ENCODE measurements around the gene ATE1. TPM values are rescaled to one million over a fixed set of nuclear protein-coding genes. Genes with fewer than 3 reads are reported as not detected.
A peak's percentile ranks its signal among the peaks of the same experiment; 100 is the strongest.

Gene ATE1
- polyA plus RNA-seq, 1 experiment = 17.9 TPM

DNA sequence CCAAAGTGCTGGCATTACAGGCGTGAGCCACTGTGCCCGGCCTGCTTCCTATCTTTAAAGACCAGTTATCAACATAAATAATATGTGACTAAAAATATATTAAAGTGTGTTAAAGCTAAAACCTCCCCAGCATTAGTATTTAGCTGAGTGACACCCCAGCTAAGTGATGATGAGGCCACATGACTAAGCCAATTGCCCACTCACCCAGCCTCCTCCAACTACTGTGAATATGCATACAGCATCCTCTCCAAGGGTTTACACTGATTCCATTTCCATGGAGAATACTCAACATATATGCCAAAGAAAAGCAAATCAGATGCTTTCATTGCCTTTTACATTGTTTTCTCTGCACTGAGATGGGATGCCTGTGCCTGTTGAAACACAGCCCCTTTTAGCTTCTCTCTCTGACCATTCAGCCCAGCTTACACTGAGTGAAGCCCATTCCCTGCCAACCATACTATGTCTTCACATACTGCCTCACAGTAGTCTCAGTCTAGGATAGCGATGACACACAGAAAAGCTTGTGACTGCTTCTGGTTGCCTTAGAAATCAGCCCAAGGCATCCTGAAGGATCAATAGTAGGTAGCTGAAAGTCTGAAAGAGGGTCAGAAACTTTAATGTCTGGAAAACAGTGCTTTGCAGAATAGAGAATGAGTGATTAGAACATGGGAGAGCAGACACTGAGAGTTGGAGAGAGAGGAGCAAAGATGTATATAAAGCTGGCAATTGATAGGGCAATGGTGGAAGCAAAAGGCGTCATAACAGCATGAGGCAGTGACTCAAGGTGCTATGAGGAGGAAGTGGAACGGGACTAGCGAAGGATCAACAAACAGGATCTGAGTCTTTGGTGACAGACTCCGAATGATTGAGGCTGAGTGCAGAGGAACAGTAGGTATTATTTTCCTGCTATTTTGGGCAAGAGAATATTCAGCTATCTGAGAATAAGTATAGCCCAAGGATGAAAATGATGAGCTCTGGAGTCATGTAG is 19.8 kb upstream of the ATE1 start:
- Histone ChIP-seq H3K4me3 (ENCODE audit: low read depth, low read length) (no peak overlapping the region), H3K27me3 (ENCODE audit: control insufficient read depth, insufficient read depth, low read length) (no peaks in the 10 kb centered on the region), H3K9me3 (ENCODE audit: control insufficient read depth, insufficient read depth, low read length) (no peaks in the 10 kb centered on the region), H3K27ac (ENCODE audit: low read depth, low read length) (no peak overlapping the region)
- ChIA-PET CTCF (interaction anchor here (0.7 to 1.3 kb wide), 2 partner anchors 10 to 320 kb away, joined by 3 read pairs; no protein-coding TSS in a partner anchor), POLR2A (interaction anchor here (0.6 kb wide), 1 partner anchor 69 kb away, joined by 4 read pairs; no protein-coding TSS in a partner anchor)
- DNase-seq (ENCODE audit: low read depth, low spot score) = no peak
- TF ChIP-seq, protein P1, sequence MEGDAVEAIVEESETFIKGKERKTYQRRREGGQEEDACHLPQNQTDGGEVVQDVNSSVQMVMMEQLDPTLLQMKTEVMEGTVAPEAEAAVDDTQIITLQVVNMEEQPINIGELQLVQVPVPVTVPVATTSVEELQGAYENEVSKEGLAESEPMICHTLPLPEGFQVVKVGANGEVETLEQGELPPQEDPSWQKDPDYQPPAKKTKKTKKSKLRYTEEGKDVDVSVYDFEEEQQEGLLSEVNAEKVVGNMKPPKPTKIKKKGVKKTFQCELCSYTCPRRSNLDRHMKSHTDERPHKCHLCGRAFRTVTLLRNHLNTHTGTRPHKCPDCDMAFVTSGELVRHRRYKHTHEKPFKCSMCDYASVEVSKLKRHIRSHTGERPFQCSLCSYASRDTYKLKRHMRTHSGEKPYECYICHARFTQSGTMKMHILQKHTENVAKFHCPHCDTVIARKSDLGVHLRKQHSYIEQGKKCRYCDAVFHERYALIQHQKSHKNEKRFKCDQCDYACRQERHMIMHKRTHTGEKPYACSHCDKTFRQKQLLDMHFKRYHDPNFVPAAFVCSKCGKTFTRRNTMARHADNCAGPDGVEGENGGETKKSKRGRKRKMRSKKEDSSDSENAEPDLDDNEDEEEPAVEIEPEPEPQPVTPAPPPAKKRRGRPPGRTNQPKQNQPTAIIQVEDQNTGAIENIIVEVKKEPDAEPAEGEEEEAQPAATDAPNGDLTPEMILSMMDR (IDR thresholded peaks at IDR 0.05; ENCODE audit: low read depth, low read length) = no peak

DNA sequence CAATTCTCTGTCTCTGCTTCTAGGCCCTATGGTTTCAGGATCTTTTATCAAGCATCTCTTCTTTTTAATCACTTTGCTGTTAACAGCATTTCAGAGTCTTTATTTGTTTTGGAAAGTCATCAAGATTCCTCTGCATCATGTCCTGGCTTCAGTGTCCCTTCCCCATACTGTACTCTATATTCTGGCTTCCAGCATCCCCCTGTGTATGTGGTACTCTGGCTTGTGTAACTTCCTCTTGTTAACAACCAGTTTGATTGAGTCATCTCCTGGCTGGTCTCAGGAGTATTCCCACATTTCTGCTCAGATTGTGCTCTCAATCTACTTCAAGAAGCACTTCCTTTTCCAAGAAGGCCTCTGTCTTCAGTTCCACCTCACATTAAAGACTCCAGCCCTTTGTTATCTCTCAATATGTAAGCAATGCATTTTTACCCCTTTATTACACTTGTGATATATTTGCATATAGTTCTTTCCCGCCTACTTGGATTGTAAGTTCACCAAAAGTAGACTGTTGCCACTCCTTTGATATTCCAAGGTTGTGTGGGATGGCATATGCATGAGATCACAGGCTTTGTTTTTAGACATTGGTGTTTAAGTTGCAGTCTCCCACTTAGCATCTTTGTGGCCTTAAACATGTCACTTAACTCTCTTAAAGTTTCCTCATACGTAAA is 15.1 kb upstream of the ATE1 start:
- no peaks in the 10 kb centered on the region for H3K27me3 ChIP-seq (ENCODE audit: control insufficient read depth, insufficient read depth, low read length)
- H3K4me3 ChIP-seq (ENCODE audit: low read depth, low read length) = no peak overlapping the region
- peak; percentile 47 for DNase-seq (ENCODE audit: low read depth, low spot score)
- no peaks in the 10 kb centered on the region for H3K9me3 ChIP-seq (ENCODE audit: control insufficient read depth, insufficient read depth, low read length)
- ChIA-PET POLR2A (no interaction called here), CTCF (no interaction called here)
- no peak overlapping the region for H3K27ac ChIP-seq (ENCODE audit: low read depth, low read length)
- TF ChIP-seq, protein P1 (IDR thresholded peaks at IDR 0.05; ENCODE audit: low read depth, low read length) = no peak

DNA sequence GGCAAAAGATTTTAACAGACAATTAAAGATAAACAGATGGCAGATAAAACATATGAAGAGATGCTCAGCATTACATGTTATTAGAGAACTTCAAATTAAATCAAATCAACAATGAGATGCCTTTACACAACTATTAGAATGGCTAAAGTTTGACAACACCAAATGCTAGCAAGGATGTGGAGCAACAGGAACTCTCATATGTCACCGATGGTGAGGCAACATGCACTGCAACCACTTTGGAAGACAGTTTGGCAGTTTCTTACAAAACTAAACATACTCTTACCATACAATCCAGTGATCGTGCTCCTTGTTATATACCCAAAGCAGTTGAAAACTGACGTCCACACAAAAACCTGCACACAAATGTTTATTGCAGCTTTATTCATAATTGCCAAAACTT is 13.7 kb upstream of the ATE1 start:
- POLR2A ChIA-PET = no interaction called here

DNA sequence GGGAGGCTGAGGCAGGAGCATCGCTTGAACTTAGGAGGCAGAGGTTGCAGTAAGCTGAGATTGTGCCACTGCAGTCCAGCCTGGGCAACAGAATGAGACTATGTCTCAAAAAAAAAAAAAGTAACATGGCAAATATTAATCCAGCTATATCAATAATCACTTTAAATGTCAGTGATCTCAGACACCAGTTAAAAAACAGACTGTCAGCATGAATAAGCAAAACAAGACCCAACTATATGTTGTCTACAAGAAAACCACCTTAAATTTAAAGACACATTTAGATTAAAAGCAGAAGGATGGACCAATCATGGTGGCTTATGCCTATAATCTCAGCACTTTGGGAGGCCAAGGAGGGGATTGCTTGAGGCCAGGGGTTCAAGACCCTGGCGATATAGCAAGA is 8.5 kb upstream of the ATE1 start:
- CTCF ChIA-PET = interaction anchor here (0.6 to 1.0 kb wide), 2 partner anchors 21 to 988 kb away, joined by 3 to 4 read pairs; no protein-coding TSS in a partner anchor
- DNase-seq (ENCODE audit: low read depth, low spot score) = no peak
- TF ChIP-seq, protein P1 (IDR thresholded peaks at IDR 0.05; ENCODE audit: low read depth, low read length) = no peak
- Histone ChIP-seq H3K9me3 (ENCODE audit: control insufficient read depth, insufficient read depth, low read length) (no peaks in the 10 kb centered on the region), H3K27ac (ENCODE audit: low read depth, low read length) (no peak overlapping the region), H3K27me3 (ENCODE audit: control insufficient read depth, insufficient read depth, low read length) (no peaks in the 10 kb centered on the region), H3K4me3 (ENCODE audit: low read depth, low read length) (no peak overlapping the region)
- POLR2A ChIA-PET = interaction anchor here (1.3 kb wide), 1 partner anchor 8 kb away, joined by 4 read pairs; the partner anchor contains the start of gene ATE1

More for the DNA sequence above, 13.7 kb upstream of the ATE1 start:
- TF ChIP-seq, protein P1 (IDR thresholded peaks at IDR 0.05; ENCODE audit: low read depth, low read length) = no peak
- H3K27me3 ChIP-seq (ENCODE audit: control insufficient read depth, insufficient read depth, low read length) = no peaks in the 10 kb centered on the region
- no peak overlapping the region for H3K27ac ChIP-seq (ENCODE audit: low read depth, low read length)
- DNase-seq (ENCODE audit: low read depth, low spot score) = no peak
- H3K9me3 ChIP-seq (ENCODE audit: control insufficient read depth, insufficient read depth, low read length) = no peaks in the 10 kb centered on the region
- CTCF ChIA-PET = no interaction called here
- no peak overlapping the region for H3K4me3 ChIP-seq (ENCODE audit: low read depth, low read length)
